ENCODE data around the gene RBM23. TPM values are rescaled to one million over a fixed set of nuclear protein-coding genes. Genes with fewer than 3 reads are reported as not detected.
A peak's percentile ranks its signal among the peaks of the same experiment; 100 is the strongest.

The RBM23 gene
- total RNA-seq, 3 donors from 2014 or later (not counting 1 experiment from before 2014, with no cell fraction given): 86.4 to 120 (median 108) TPM

DNA sequence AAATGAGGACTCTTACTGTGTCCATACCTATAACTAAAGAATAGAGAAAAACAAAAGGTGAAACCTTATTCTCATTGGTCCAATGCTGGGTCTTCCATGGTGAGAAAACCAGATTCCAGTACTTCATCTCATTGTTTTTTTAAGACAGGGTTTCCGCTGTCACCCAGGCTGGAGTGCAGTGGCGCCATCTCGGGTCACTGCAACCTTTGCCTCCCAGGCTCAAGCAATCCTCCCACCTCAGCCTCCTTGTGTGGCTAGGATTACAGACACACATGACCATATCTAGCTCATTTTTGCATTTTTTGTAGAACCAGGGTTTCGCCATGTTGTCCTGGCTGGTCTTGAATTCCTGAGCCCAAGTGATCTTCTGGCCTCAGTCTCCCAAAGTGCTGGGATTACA lies 13.3 kb downstream of the RBM23 start:
- Histone ChIP-seq H3K4me1 (ENCODE audit: control insufficient read depth, insufficient read depth, low read length) (no peaks in the 10 kb centered on the region), H3K27ac (ENCODE audit: low read length) (no peak overlapping the region), H3K36me3 (ENCODE audit: control insufficient read depth, insufficient read depth, low read length) (peaks cover 80% of the 10 kb centered on the region), H3K9me3 (ENCODE audit: control insufficient read depth, insufficient read depth, low read length) (no peaks in the 10 kb centered on the region), H3K4me3 (ENCODE audit: low read length) (no peak overlapping the region), H3K27me3 (ENCODE audit: control insufficient read depth, insufficient read depth, low read length) (no peaks in the 10 kb centered on the region)
- H3K27me3 Mint-ChIP-seq (ENCODE audit: low read depth in 2 of 2): no peaks in the 10 kb centered on the region
- intact Hi-C loops (cut with micrococcal nuclease): no loop called here
- TF ChIP-seq, protein P1, sequence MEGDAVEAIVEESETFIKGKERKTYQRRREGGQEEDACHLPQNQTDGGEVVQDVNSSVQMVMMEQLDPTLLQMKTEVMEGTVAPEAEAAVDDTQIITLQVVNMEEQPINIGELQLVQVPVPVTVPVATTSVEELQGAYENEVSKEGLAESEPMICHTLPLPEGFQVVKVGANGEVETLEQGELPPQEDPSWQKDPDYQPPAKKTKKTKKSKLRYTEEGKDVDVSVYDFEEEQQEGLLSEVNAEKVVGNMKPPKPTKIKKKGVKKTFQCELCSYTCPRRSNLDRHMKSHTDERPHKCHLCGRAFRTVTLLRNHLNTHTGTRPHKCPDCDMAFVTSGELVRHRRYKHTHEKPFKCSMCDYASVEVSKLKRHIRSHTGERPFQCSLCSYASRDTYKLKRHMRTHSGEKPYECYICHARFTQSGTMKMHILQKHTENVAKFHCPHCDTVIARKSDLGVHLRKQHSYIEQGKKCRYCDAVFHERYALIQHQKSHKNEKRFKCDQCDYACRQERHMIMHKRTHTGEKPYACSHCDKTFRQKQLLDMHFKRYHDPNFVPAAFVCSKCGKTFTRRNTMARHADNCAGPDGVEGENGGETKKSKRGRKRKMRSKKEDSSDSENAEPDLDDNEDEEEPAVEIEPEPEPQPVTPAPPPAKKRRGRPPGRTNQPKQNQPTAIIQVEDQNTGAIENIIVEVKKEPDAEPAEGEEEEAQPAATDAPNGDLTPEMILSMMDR (IDR thresholded peaks at IDR 0.05): no peak
- peak overlapping the region in 1 of 2 donors; percentile 18 for H3K27ac Mint-ChIP-seq
- ATAC-seq: no peak
- over 99% methylated on average over 4 of the region's 4 CpGs for WGBS (ENCODE audit: insufficient coverage)
- no peak overlapping the region for H3K4me3 Mint-ChIP-seq
- peaks cover 48% of the 10 kb centered on the region for H3K36me3 Mint-ChIP-seq
- H3K9me3 Mint-ChIP-seq: no peaks in the 10 kb centered on the region
- H3K4me1 Mint-ChIP-seq: peaks cover 10 to 11% of the 10 kb centered on the region in 2 donors
- no peak for DNase-seq

DNA sequence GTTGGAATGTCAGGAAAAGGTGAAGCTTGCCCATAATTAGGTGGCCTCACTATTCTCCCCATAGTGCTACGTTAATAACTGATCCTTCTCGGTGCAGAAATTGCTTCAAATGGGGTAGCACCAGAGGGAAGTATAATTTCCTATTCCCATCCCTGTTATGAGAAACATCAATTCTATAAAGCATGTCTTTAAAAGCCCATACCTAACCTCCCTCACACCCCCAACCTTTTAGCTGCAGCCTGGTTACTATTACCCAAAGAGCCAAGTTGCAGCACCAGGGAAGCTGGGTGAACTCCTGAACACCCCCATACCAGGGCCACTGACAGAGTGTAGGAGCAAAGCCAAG lies 15.2 kb downstream of the RBM23 start:
- Histone ChIP-seq H3K9me3 (ENCODE audit: control insufficient read depth, insufficient read depth, low read length) (no peaks in the 10 kb centered on the region), H3K36me3 (ENCODE audit: control insufficient read depth, insufficient read depth, low read length) (peaks cover 71% of the 10 kb centered on the region), H3K4me3 (ENCODE audit: low read length) (no peak overlapping the region), H3K27ac (ENCODE audit: low read length) (no peak overlapping the region), H3K27me3 (ENCODE audit: control insufficient read depth, insufficient read depth, low read length) (no peaks in the 10 kb centered on the region), H3K4me1 (ENCODE audit: control insufficient read depth, insufficient read depth, low read length) (no peaks in the 10 kb centered on the region)
- Mint-ChIP-seq H3K27ac (no peak overlapping the region), H3K27me3 (ENCODE audit: low read depth in 2 of 2) (no peaks in the 10 kb centered on the region), H3K4me1 (peaks cover 4 to 10% of the 10 kb centered on the region in 2 donors), H3K4me3 (no peak overlapping the region), H3K36me3 (peaks cover 41% of the 10 kb centered on the region), H3K9me3 (no peaks in the 10 kb centered on the region)
- DNase-seq: no peak
- TF ChIP-seq, protein P1 (IDR thresholded peaks at IDR 0.05): no peak
- intact Hi-C loops (cut with micrococcal nuclease): no loop called here
- 93% methylated on average over 2 of the region's 2 CpGs for WGBS (ENCODE audit: insufficient coverage)
- ATAC-seq: no peak

DNA sequence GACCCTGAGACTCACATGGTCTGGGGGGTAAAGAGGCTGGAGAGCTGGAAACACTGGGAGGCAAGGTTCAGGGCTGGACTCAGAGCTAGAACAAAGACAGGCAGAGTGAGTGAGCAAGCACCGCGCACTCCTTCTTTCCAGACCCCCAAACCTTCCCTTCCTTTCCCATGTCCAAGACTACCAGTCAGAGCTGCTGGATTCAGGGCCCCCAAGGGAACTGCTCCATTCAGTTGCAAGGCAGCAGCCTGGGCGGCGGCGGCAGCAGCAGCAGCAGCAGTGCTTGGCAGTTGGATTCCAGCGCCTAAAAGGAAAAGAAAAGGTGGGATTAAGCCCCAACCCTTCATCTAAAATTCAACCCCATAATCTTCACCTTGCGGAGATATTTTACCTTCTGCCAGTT lies 17.1 kb downstream of the RBM23 start:
- no peak for DNase-seq
- WGBS (ENCODE audit: insufficient coverage): 96% methylated on average over 7 of the region's 7 CpGs
- peaks cover 4 to 15% of the 10 kb centered on the region in 2 donors for H3K4me1 Mint-ChIP-seq

More for the DNA sequence above, 17.1 kb downstream of the RBM23 start:
- Histone ChIP-seq H3K36me3 (ENCODE audit: control insufficient read depth, insufficient read depth, low read length) (peaks cover 60% of the 10 kb centered on the region), H3K27me3 (ENCODE audit: control insufficient read depth, insufficient read depth, low read length) (no peaks in the 10 kb centered on the region), H3K9me3 (ENCODE audit: control insufficient read depth, insufficient read depth, low read length) (no peaks in the 10 kb centered on the region), H3K4me1 (ENCODE audit: control insufficient read depth, insufficient read depth, low read length) (no peaks in the 10 kb centered on the region), H3K4me3 (ENCODE audit: low read length) (no peak overlapping the region), H3K27ac (ENCODE audit: low read length) (no peak overlapping the region)
- peaks cover 41% of the 10 kb centered on the region for H3K36me3 Mint-ChIP-seq
- no peak overlapping the region for H3K27ac Mint-ChIP-seq
- H3K9me3 Mint-ChIP-seq: no peaks in the 10 kb centered on the region
- ATAC-seq: no peak
- H3K27me3 Mint-ChIP-seq (ENCODE audit: low read depth in 2 of 2): no peaks in the 10 kb centered on the region
- TF ChIP-seq, protein P1 (IDR thresholded peaks at IDR 0.05): no peak
- intact Hi-C loops (cut with micrococcal nuclease): loop anchor here (2.0 kb wide), 1 partner anchor 79 kb away; no protein-coding TSS in a partner anchor
- H3K4me3 Mint-ChIP-seq: no peak overlapping the region

Data from natural killer cell (primary cell).